Hepatic stellate cell (primary cell): ENCODE data around the gene GNG7.

Source experiments
- DNase-seq: peaks from one replicate; pipeline ENCODE4 v3.0.0; 2011; ENCODE audit warnings: low spot score

GNG7 gene

DNA sequence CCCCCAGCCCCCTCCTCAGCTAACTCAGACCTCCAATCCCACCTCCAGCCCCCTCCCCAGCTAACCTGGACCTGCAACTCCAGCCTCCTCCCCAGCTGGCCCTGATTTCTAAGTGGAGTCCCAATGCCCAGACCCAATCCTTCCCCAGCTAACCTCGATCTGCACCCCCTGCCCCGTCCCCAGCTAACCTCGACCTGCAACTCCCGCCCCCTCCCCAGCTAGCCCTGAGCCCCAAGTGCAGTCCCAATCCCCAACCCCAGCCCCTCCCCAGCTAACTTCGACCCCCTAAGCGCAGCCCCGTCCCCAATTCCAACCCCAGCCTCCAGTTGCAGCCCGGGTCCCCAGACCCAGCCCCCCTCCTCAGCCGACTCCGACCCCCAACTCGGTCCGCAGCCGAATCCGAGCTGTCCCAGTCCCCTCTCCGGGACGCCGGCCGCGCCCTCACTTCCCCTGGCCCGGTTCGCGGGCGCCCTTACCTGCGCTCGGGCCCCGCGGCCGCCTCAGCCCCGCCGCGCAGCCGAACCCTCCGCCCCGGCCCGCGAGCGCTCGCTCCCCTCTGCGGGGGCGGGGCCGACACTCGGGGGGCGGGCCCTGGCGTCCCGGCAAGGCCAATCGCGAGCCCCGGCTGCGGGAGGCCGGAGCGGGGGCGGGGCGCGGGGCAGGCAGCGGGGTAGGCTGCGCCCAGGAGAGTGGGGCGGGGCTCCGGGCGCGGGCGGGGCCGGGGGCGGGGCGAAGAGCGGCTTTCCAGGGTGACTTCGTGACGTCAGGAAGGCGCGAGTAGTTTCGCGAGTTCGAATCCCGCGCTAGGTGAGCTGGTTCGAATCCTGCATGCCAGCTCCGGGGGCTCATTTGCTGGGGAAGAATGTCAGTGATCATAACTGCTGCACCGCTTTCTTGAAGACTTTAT is at the start of gene GNG7:
GNG7 (minus strand) TSS at position 525 of the 907 bp plus-strand sequence. CDS start 182,006 bp downstream, outside the sequence.
- peak; percentile 80 for DNase-seq

DNA sequence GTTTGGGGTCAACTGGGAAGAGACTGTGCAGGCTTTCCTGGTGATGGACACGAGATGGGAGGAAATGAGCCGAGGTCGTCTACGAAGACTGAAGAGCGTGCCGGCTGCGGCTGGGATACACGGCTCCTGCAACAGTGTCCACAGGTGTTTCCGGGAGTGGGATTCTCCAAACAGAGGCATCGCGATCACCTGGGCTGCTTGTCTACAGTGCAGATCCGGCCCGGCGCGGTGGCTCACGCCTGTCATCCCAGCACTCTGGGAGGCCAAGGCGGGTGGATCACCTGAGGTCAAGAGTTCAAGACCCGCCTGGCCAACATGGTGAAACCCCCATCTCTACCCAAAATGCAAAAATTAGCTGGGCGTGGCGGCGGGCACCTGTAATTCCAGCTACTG is 48.9 kb upstream of the GNG7 start:
- no peak for DNase-seq

DNA sequence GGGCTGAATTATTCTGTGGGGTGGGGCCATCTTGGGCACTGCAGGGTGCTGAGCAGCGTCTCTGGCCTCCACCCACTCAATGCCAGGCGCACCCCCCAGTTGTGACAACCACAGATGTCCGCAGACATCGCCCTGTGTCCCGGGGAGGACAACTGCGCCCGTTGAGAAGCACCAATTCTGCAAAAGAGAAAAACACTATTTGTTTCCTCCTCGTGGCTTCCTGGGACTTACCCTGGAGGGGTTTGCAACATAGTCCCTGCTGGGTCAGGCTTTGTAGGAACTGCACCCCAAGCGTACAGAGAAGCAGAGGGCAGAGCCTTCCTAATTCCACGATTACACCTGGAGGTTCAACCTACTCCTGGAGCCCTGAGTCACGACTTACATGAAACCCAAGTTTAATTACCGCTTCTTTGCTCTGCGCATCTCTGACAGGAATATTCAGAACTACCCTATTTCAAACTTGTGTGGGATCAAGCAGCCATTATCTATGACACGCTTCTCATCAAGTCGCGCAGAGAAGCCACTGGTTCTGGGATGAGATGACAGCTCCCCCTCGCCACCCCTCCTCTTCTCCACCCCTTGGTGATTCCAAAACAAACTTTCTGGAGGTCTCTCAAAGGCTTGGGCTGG is 48.4 kb upstream of the GNG7 start:
- DNase-seq = no peak

DNA sequence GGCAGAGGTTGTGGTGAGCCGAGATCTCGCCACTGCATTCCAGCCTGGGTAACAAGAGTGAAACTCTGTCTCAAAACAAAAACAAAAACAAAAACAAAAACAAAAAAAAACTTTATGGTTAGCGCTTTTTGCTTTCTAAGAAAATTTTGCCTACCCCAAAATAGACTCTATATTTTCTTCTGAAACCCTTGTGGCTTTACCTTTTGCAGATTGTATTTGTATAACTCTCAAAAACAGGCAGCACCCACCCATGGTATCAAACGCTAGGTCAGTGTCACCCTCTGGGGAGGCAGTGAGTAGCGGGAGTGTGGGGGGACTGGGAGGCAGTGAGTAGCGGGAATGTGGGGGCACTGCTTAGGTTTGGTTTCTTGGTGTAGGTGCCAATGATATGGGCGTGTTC is 44.9 kb upstream of the GNG7 start:
- no peak for DNase-seq

DNA sequence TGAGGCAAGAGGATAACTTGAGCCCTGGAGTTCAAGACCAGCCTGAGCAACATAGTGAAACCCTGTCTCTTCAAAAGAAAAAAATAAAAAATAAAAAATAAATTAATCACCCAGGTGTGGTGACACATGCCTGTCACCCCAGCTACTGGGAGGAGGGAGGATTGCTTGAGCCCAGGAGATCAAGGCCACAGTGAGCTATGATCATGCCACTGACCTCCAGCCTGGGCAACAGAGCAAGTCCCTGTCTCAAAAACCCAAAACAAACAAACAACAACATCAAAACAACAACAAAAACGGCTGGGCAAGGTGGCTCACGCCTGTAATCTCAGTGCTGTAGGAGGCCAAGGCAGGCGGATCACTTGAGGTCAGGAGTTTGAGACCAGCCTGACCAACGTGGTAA is 41.6 kb upstream of the GNG7 start:
- DNase-seq = no peak

- DNase-seq = no peak
These were observed 40.6 kb upstream of the GNG7 start for GRCh38 chr19:2743099-2743498.

DNA sequence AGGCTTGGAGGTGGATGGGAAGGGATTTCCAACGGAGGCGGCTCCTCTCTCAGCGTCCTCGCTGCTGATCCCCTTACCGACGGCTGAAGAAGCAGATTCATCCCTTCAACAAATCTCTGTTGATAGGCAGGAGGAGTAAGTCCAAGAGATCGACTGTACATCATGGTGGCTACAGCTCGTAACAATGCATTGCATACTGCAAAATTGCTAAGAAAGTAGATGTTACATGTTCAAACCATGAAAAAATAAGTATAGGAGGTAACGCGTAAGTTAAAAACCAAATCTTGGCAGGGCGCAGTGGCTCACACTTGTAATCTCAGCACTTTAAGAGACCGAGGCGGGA is 37.8 kb upstream of the GNG7 start:
- no peak for DNase-seq

GRCh38 chr19:2739602-2740313 is 37.3 kb upstream of the GNG7 start, which contains the start of gene SLC39A3:
Gene SLC39A3, minus strand, starts transcription at chr19:2740017. Its CDS starts 2,760 bp downstream, at chr19:2737257.
- peak; percentile 100 for DNase-seq

GRCh38 chr19:2736550-2737190 is 34.2 kb upstream of the GNG7 start:
- no peak for DNase-seq

DNA sequence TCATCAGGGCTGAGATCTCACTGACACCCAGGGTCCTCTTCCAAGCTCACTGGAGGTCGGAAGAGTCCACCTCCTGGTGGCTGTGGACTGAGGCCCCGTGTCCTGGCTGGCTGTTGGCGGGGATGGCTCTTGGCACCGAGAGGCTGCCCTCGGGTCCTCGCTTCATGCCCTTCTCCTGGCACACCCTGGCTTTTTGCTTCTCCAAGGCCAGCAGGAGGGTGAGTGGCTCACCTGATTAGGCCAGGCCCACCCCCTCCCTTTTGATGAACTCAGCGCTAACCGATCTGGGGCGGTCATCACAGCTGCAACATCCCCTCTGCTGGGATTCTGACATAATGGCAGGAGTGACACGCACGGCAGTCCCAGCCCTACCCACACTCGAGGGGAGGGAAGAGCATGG is 32.9 kb upstream of the GNG7 start:
- DNase-seq = no peak

- DNase-seq = no peak
These were observed 32.2 kb upstream of the GNG7 start for GRCh38 chr19:2734589-2735288.

GRCh38 chr19:2733930-2734588 is 31.6 kb upstream of the GNG7 start:
- no peak for DNase-seq

DNA sequence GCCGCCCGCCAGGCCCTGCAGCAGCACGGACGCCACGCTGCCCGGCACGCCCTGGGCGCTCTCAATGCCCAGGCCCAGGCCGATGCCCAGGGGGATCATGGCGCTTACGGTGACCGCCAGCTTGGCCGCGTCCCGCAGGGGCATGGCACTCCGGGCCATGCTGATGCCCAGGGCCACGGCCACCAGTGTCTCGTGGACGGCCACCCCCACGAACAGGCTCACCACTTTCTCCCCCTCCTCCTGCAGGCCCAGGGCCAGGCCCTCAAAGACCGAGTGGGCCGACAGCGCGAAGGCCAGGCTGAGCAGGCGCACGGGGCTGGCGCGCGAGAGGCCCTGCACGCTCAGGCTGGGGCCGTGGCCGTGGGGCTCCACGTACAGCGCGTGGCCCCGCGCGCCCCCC is 30.4 kb upstream of the GNG7 start:
- DNase-seq = no peak

DNA sequence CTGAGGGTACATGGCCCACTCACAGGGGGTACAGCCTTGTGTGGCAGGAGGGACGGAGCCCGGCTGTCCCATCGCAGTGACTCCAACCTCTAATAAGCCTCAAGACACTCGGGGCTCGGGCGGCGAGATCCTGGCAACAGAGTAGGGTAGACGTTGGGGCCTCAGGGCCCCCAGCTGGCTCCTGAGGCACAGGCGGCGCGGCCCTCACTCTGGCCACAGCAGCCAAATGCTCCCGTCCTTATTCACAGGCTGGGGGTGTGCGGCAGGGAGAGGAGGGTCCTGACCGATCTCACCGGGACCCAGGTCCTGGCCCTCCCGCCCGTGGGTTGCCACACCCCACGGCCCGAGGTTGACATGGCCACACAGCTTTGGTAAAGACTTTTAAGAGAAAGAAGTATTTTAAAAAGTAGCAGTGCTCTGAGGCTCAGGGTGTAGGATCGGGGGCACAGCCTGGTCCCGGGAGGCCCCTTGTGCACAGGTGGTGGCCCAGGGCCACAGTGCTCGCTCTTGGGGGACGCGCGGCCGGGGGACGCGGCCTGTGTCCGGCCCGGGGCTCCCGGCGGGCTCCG is 29.7 kb upstream of the GNG7 start:
- DNase-seq = no peak

DNA sequence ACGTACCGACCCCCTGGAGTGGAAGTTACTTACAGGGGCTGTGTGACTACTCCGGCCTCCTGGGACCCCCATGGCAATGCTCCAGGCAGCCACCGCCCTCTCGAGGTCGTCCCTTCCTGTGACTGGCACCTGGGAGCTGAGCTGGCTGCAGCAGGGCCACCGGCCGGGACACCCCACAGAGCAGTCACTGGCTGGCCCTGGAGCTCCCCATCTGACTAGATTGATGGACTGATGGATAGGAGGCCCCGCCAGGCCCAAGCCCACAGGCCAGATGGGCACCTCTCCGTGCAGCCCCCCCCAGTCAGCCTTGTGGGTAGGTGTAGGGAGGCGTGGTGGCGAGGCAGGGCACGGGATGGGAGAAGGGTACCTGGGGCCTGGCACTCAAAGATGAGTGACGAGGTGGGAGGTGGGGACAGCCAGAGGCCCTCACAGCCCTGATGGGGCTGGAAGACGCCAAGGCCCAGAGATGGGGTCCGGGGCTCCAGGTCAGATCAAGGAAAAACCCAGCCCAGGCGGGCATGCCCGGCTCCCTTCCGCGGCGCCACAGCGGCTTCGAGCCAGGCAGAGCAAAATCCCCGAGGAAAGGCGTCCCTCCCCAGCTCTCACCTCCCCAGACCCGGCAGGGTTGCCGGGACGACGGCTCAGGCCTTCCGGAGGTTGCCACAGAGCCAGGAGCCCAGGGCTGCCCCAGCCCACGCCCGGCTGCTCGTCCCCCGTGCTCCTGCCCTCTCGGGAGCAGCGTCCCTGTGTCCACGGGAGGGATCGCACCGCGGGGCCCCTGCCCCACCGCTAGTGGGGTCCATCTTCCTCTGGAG is 28.9 kb upstream of the GNG7 start:
- no peak for DNase-seq

- no peak for DNase-seq
These were observed 27.7 kb upstream of the GNG7 start for GRCh38 chr19:2729943-2730818.

- DNase-seq = no peak
These were observed 26.4 kb upstream of the GNG7 start for GRCh38 chr19:2728783-2729387.

- no peak for DNase-seq
These were observed 25.1 kb upstream of the GNG7 start for GRCh38 chr19:2727640-2727944.
